Thyroid gland (tissue), 4 donors: Measurements from ENCODE around the gene VPS26A. TPM values are rescaled to one million over a fixed set of nuclear protein-coding genes. Genes with fewer than 3 reads are reported as not detected.
"Not testable (repeated sequence)": the region's sequence is repeated elsewhere in the genome, so short reads cannot be mapped to it uniquely, and the experiment has no call there.

Experiments
- DNase-seq, 2 donors: peaks; one replicate each; pipeline ENCODE4 v3.0.0-alpha.2; 2019
- H3K27ac ChIP-seq, 3 donors: fragments of 200-600 bp; sonication (generic); 1 replicate in 2 of 3; 2 replicates in 1 of 3; pipeline ENCODE4 v1.5.1; 2016 to 2019; ENCODE audit warnings: mild to moderate bottlenecking in 1 of 3, moderate library complexity in 1 of 3
- H3K27me3 ChIP-seq: fragments of 200-600 bp; sonication (generic); one replicate; pipeline ENCODE4 v1.5.1; 2019
- H3K36me3 ChIP-seq, 2 donors: fragments of 200-600 bp; sonication (generic); one replicate each; pipeline ENCODE4 v1.5.1; 2016 to 2019
- H3K4me1 ChIP-seq, 2 donors: fragments of 200-600 bp; sonication (generic); one replicate each; pipeline ENCODE4 v1.5.1; 2017 to 2019
- H3K4me3 ChIP-seq, 3 donors: fragments of 200-600 bp; sonication (generic); replicated peaks in 1 of 3; 1 replicate in 2 of 3; 2 replicates in 1 of 3; pipeline ENCODE4 v1.5.1; 2016; ENCODE audit warnings: mild to moderate bottlenecking in 1 of 3
- H3K9me3 ChIP-seq: fragments of 200-600 bp; sonication (generic); one replicate; pipeline ENCODE4 v1.5.1; 2017
- CTCF ChIP-seq, 6 experiments: fragments of 200-600 bp in 3 of 6; fragments of 450-650 bp in 3 of 6; sonication (generic) in 3 of 6; IDR thresholded peaks; one replicate each; pipeline ENCODE4 v1.5.1; 2016 to 2019; ENCODE audit warnings: antibody characterized with exemption in 6 of 6, mild to moderate bottlenecking in 2 of 6, inconsistent platforms in 1 of 6, moderate library complexity in 1 of 6
- POLR2A ChIP-seq, 2 donors: fragments of 450-650 bp; IDR thresholded peaks; one replicate each; pipeline ENCODE4 v1.6.1; 2017; ENCODE audit warnings: antibody characterized with exemption in 2 of 2, mild to moderate bottlenecking in 2 of 2, moderate library complexity in 1 of 2
- WGBS, 2 donors: methylation state at CpG; one replicate each; pipeline ENCODE4 v1.1.5; 2017; 5-methylcytosine and 5-hydroxymethylcytosine counted together
- intact Hi-C: fragments of 100-400 bp; cut with DNase I; formaldehyde crosslinking; loops from one replicate; pipeline ENCODE4 v1.15.1; 2023
- total RNA-seq, 4 donors: library from RNA; depleted of rRNA; stranded (reverse); fragments of >200 nt; gene quantifications; one replicate each; pipeline ENCODE4 v1.2.3, GENCODE V29; 2016

Gene VPS26A
- total RNA-seq, 4 donors from 2014 or later = 32.5 to 41.0 (median 36.7) TPM

GRCh38 chr10:69139961-69140360 lies 16.0 kb downstream of the VPS26A start:
- H3K27me3 ChIP-seq = no peaks in the 10 kb centered on the region
- H3K27ac ChIP-seq = no peak overlapping the region
- 96 to 98% methylated on average over 2 of the region's 2 CpGs for WGBS, 2 donors
- no peak for DNase-seq
- H3K36me3 ChIP-seq = peaks cover 0 to 3% of the 10 kb centered on the region in 2 donors
- TF ChIP-seq POLR2A (IDR thresholded peaks at IDR 0.05) (no peak), CTCF (IDR thresholded peaks at IDR 0.05) (no peak)
- H3K9me3 ChIP-seq = no peaks in the 10 kb centered on the region
- intact Hi-C loops = no loop called here
- no peak overlapping the region for H3K4me3 ChIP-seq
- H3K4me1 ChIP-seq = no peaks in the 10 kb centered on the region

- intact Hi-C loops = no loop called here
- Histone ChIP-seq H3K4me1 (no peaks in the 10 kb centered on the region), H3K27me3 (no peaks in the 10 kb centered on the region), H3K36me3 (peaks cover 0 to under 1% of the 10 kb centered on the region in 2 donors), H3K27ac (no peak overlapping the region), H3K9me3 (no peaks in the 10 kb centered on the region), H3K4me3 (no peak overlapping the region)
- no peak for TF ChIP-seq POLR2A (IDR thresholded peaks at IDR 0.05)
- TF ChIP-seq CTCF (IDR thresholded peaks at IDR 0.05) = no peak
- no peak for DNase-seq
- WGBS, 2 donors = 86 to 92% methylated on average over 1 of the region's 1 CpG
Observed at GRCh38 chr10:69141304-69141703, 17.3 kb downstream of the VPS26A start.

- H3K36me3 ChIP-seq, H3K4me3 ChIP-seq, H3K27ac ChIP-seq, H3K9me3 ChIP-seq, H3K27me3 ChIP-seq, DNase-seq, intact Hi-C loops, H3K4me1 ChIP-seq: not testable (repeated sequence)
- 96 to 97% methylated on average over 3 of the region's 3 CpGs for WGBS, 2 donors
Observed at GRCh38 chr10:69142074-69142473, 18.1 kb downstream of the VPS26A start.

GRCh38 chr10:69142983-69143382 lies 19.0 kb downstream of the VPS26A start:
- DNase-seq = no peak
- Histone ChIP-seq H3K4me1 (no peaks in the 10 kb centered on the region), H3K27me3 (no peaks in the 10 kb centered on the region), H3K36me3 (no peaks in the 10 kb centered on the region), H3K4me3 (no peak overlapping the region), H3K27ac (no peak overlapping the region), H3K9me3 (no peaks in the 10 kb centered on the region)
- TF ChIP-seq CTCF (IDR thresholded peaks at IDR 0.05) (no peak), POLR2A (IDR thresholded peaks at IDR 0.05) (no peak)
- intact Hi-C loops = no loop called here
- 63 to 64% methylated on average over 3 of the region's 3 CpGs for WGBS, 2 donors

- 96 to 100% methylated on average over 1 of the region's 1 CpG for WGBS, 2 donors
- intact Hi-C loops = no loop called here
- TF ChIP-seq POLR2A (IDR thresholded peaks at IDR 0.05) = no peak
- no peak for TF ChIP-seq CTCF (IDR thresholded peaks at IDR 0.05)
Observed at GRCh38 chr10:69145329-69145728, 21.4 kb downstream of the VPS26A start.

GRCh38 chr10:69145864-69146263 lies 21.9 kb downstream of the VPS26A start:
- Histone ChIP-seq H3K27me3 (no peaks in the 10 kb centered on the region), H3K4me3 (no peak overlapping the region), H3K9me3 (no peaks in the 10 kb centered on the region), H3K36me3 (no peaks in the 10 kb centered on the region), H3K27ac (no peak overlapping the region), H3K4me1 (no peaks in the 10 kb centered on the region)
- 97 to 98% methylated on average over 8 of the region's 8 CpGs for WGBS, 2 donors
- no peak for DNase-seq
- TF ChIP-seq CTCF (IDR thresholded peaks at IDR 0.05) (no peak), POLR2A (IDR thresholded peaks at IDR 0.05) (no peak)
- intact Hi-C loops = no loop called here

More at GRCh38 chr10:69145329-69145728, 21.4 kb downstream of the VPS26A start:
- Histone ChIP-seq H3K4me3 (no peak overlapping the region), H3K27ac (no peak overlapping the region), H3K36me3 (no peaks in the 10 kb centered on the region), H3K9me3 (no peaks in the 10 kb centered on the region), H3K4me1 (no peaks in the 10 kb centered on the region), H3K27me3 (no peaks in the 10 kb centered on the region)
- no peak for DNase-seq
